Measurements from ENCODE around the gene SLC12A4. TPM values are rescaled to one million over a fixed set of nuclear protein-coding genes. Genes with fewer than 3 reads are reported as not detected.
A peak's percentile ranks its signal among the peaks of the same experiment; 100 is the strongest.

SLC12A4 gene
- total and polyA plus RNA-seq, 2 of the 13 experiments (the other 11 are each of a cell fraction or from before 2014, with no cell fraction given) = 65.1 to 84.3 TPM

- TF ChIP-seq, protein P1, sequence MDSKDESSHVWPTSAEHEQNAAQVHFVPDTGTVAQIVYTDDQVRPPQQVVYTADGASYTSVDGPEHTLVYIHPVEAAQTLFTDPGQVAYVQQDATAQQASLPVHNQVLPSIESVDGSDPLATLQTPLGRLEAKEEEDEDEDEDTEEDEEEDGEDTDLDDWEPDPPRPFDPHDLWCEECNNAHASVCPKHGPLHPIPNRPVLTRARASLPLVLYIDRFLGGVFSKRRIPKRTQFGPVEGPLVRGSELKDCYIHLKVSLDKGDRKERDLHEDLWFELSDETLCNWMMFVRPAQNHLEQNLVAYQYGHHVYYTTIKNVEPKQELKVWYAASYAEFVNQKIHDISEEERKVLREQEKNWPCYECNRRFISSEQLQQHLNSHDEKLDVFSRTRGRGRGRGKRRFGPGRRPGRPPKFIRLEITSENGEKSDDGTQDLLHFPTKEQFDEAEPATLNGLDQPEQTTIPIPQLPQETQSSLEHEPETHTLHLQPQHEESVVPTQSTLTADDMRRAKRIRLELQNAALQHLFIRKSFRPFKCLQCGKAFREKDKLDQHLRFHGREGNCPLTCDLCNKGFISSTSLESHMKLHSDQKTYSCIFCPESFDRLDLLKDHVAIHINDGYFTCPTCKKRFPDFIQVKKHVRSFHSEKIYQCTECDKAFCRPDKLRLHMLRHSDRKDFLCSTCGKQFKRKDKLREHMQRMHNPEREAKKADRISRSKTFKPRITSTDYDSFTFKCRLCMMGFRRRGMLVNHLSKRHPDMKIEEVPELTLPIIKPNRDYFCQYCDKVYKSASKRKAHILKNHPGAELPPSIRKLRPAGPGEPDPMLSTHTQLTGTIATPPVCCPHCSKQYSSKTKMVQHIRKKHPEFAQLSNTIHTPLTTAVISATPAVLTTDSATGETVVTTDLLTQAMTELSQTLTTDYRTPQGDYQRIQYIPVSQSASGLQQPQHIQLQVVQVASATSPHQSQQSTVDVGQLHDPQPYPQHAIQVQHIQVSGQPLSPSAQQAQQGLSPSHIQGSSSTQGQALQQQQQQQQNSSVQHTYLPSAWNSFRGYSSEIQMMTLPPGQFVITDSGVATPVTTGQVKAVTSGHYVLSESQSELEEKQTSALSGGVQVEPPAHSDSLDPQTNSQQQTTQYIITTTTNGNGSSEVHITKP (CRISPR knock-in tag; IDR thresholded peaks at IDR 0.05; ENCODE audit: low read depth) = no peak
- TF ChIP-seq RFX3 (CRISPR knock-in tag; IDR thresholded peaks at IDR 0.05) (no peak), PREB (CRISPR knock-in tag; IDR thresholded peaks at IDR 0.05) (peak; percentile 91; the same call in 1 of the 2 replicates), SIX4 (CRISPR knock-in tag; IDR thresholded peaks at IDR 0.05) (peak; percentile 59), HHEX (CRISPR knock-in tag; IDR thresholded peaks at IDR 0.05) (no peak), RCOR2 (CRISPR knock-in tag; IDR thresholded peaks at IDR 0.05) (0 out of 2 replicates have a peak, but pooled peaks have one; percentile 67), RFXAP (CRISPR knock-in tag; IDR thresholded peaks at IDR 0.05; ENCODE audit: borderline replicate concordance) (peak; percentile 82; the same call in 1 of the 2 replicates), ZNF841 (CRISPR knock-in tag; IDR thresholded peaks at IDR 0.05; ENCODE audit: borderline replicate concordance) (no peak), MNT (IDR thresholded peaks at IDR 0.05) (peak; percentile 95), ZC3H4 (CRISPR knock-in tag; IDR thresholded peaks at IDR 0.05; ENCODE audit: borderline replicate concordance) (peak; percentile 50; the same call in 1 of the 2 replicates), SP5 (CRISPR knock-in tag; IDR thresholded peaks at IDR 0.05; ENCODE audit: borderline replicate concordance, low read depth) (peak; percentile 88; the same call in 1 of the 2 replicates), TMF1 (CRISPR knock-in tag; IDR thresholded peaks at IDR 0.05; ENCODE audit: low read depth) (peak; percentile 94), RAD51 (IDR thresholded peaks at IDR 0.05; ENCODE audit: borderline replicate concordance) (peak; percentile 75), ZBTB49 (CRISPR knock-in tag; IDR thresholded peaks at IDR 0.05; ENCODE audit: borderline replicate concordance) (peak; percentile 93; the same call in 1 of the 2 replicates), ZBTB42 (CRISPR knock-in tag; IDR thresholded peaks at IDR 0.05) (peak; percentile 26; the same call in 1 of the 2 replicates), RARA (CRISPR knock-in tag; IDR thresholded peaks at IDR 0.05) (0 out of 2 replicates have a peak, but pooled peaks have one; percentile 39), RBAK (CRISPR knock-in tag; IDR thresholded peaks at IDR 0.05) (no peak), ZNF761 (CRISPR knock-in tag; conservative IDR thresholded peaks at IDR 0.05) (peak; percentile 96), TBX2 (CRISPR knock-in tag; IDR thresholded peaks at IDR 0.05; ENCODE audit: borderline replicate concordance) (peak; percentile 85), ZNF816 (CRISPR knock-in tag; IDR thresholded peaks at IDR 0.05; ENCODE audit: borderline replicate concordance) (no peak; the same call in 1 of the 2 replicates), NBN (conservative IDR thresholded peaks at IDR 0.05) (no peak), TP53 (CRISPR knock-in tag; conservative IDR thresholded peaks at IDR 0.05) (peak; percentile 75; the same call in 1 of the 2 replicates)
These were observed 32.9 kb downstream of the SLC12A4 start (continued) for GRCh38 chr16:67935402-67936123.
